GM21515 (cell line): ENCODE measurements around the gene PCCA.
"Not testable (repeated sequence)": the region's sequence is repeated elsewhere in the genome, so short reads cannot be mapped to it uniquely, and the experiment has no call there.

Experiments
- ATAC-seq: cut with Tn5 transposase; IDR thresholded peaks from one replicate; pipeline ENCODE4 v1.9.1; 2021; ENCODE audit not compliant: unreplicated experiment

PCCA gene

GRCh38 chr13:100520936-100521850, 432.3 kb downstream of the PCCA start:
- no peak for ATAC-seq

GRCh38 chr13:100521851-100522617, 433.1 kb downstream of the PCCA start:
- ATAC-seq, result no peak

- no peak for ATAC-seq
Measured at GRCh38 chr13:100522618-100523309, 433.9 kb downstream of the PCCA start.

- ATAC-seq, result no peak
Measured at GRCh38 chr13:100523411-100523810, 434.5 kb downstream of the PCCA start.

GRCh38 chr13:100523981-100524386, 435.1 kb downstream of the PCCA start:
- ATAC-seq, result no peak

GRCh38 chr13:100524688-100525087, 435.8 kb downstream of the PCCA start:
- ATAC-seq, result not testable (repeated sequence)

- ATAC-seq, result no peak
Measured at GRCh38 chr13:100525453-100526317, 436.8 kb downstream of the PCCA start.

- no peak for ATAC-seq
Measured at GRCh38 chr13:100526318-100527000, 437.6 kb downstream of the PCCA start.

- no peak for ATAC-seq
Measured at GRCh38 chr13:100527644-100528043, 438.8 kb downstream of the PCCA start.

GRCh38 chr13:100528353-100528752, 439.5 kb downstream of the PCCA start:
- no peak for ATAC-seq

GRCh38 chr13:100528820-100529219, 439.9 kb downstream of the PCCA start:
- ATAC-seq, result no peak

GRCh38 chr13:100529666-100530377, 440.9 kb downstream of the PCCA start:
- ATAC-seq, result no peak

GRCh38 chr13:100530671-100531213, 441.8 kb downstream of the PCCA start:
- no peak for ATAC-seq

GRCh38 chr13:100532090-100532766, 443.3 kb downstream of the PCCA start:
- no peak for ATAC-seq

- no peak for ATAC-seq
Measured at GRCh38 chr13:100532836-100533435, 444.0 kb downstream of the PCCA start.

GRCh38 chr13:100533588-100534041, 444.7 kb downstream of the PCCA start:
- no peak for ATAC-seq

- ATAC-seq, result no peak
Measured at GRCh38 chr13:100534147-100534843, 445.4 kb downstream of the PCCA start.
